ENCODE results near the gene LXN. TPM values are rescaled to one million over a fixed set of nuclear protein-coding genes. Genes with fewer than 3 reads are reported as not detected.

The LXN gene
- total and polyA plus RNA-seq, 2 of the 8 experiments (the other 6 are each of a cell fraction or from before 2014, with no cell fraction given): 3.2 to 4.7 TPM

DNA sequence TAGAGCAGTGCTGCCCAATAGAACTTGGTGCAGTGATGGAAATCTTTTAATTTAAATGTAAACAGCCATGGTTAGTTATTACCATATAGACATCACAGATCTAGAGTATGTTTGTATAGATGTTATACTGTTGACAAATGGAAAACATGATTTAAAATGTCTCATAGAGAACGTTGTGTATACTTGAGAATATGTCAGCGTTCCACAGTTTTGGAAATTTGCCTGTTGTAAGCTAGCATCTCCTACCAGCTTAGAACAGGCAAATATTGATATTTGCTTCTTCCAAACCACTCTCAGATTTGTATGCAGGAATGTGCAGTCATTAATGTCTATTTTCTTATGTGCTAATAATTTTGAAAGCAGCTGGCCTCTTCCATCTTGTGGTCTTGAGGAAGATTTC, 8.4 kb upstream of the LXN start (continued):
- TF ChIP-seq EP300 (IDR thresholded peaks at IDR 0.05; ENCODE audit: borderline replicate concordance in 1 of 2, low read depth in 2 of 2, low read length in 2 of 2) (no peak), BACH1 (IDR thresholded peaks at IDR 0.05; ENCODE audit: low read length) (no peak), GTF2F1 (IDR thresholded peaks at IDR 0.05; ENCODE audit: borderline replicate concordance, low read depth, low read length) (no peak), CHD1 (IDR thresholded peaks at IDR 0.05; ENCODE audit: low read depth, low read length) (no peak), EGR1 (IDR thresholded peaks at IDR 0.05; ENCODE audit: borderline replicate concordance, low read depth, low read length) (no peak)

Measured in H1 (cell line).